ENCODE results near the gene CDH22. TPM values are rescaled to one million over a fixed set of nuclear protein-coding genes. Genes with fewer than 3 reads are reported as not detected.
A peak's percentile ranks its signal among the peaks of the same experiment; 100 is the strongest.

Gene CDH22
- total and polyA plus RNA-seq, 12 donors: 0.04 to 11.0 (median 0.64) TPM

GRCh38 chr20:46228670-46229069 is 79.6 kb downstream of the CDH22 start:
- peaks cover 0 to 49% (median 36%) of the 10 kb centered on the region in 7 donors for H3K27me3 ChIP-seq
- intact Hi-C loops (cut with DNase I): no loop called here

GRCh38 chr20:46227272-46227767 is 81.0 kb downstream of the CDH22 start:
- Histone ChIP-seq H3K27me3 (peaks cover 0 to 49% (median 36%) of the 10 kb centered on the region in 7 donors), H3K4me3 (no peak overlapping the region), H3K4me1 (peaks cover 0 to 16% (median 6%) of the 10 kb centered on the region in 9 donors), H3K27ac (no peak overlapping the region), H3K36me3 (no peaks in the 10 kb centered on the region), H3K9me3 (no peaks in the 10 kb centered on the region)
- no peak for TF ChIP-seq CTCF (IDR thresholded peaks at IDR 0.05)
- ATAC-seq: no peak
- intact Hi-C loops (cut with DNase I): no loop called here
- WGBS, 2 donors: 54 to 58% methylated on average over 33 of the region's 33 CpGs
- DNase-seq: no peak

More at GRCh38 chr20:46228670-46229069, 79.6 kb downstream of the CDH22 start:
- no peaks in the 10 kb centered on the region for H3K36me3 ChIP-seq
- no peak overlapping the region for H3K4me3 ChIP-seq
- peaks cover 0 to 4% (median 0%) of the 10 kb centered on the region in 9 donors for H3K4me1 ChIP-seq
- no peak for TF ChIP-seq CTCF (IDR thresholded peaks at IDR 0.05)
- 54 to 62% methylated on average over 8 of the region's 8 CpGs for WGBS, 2 donors
- H3K27ac ChIP-seq: no peak overlapping the region
- H3K9me3 ChIP-seq: no peaks in the 10 kb centered on the region
- ATAC-seq: no peak
- DNase-seq: no peak

DNA sequence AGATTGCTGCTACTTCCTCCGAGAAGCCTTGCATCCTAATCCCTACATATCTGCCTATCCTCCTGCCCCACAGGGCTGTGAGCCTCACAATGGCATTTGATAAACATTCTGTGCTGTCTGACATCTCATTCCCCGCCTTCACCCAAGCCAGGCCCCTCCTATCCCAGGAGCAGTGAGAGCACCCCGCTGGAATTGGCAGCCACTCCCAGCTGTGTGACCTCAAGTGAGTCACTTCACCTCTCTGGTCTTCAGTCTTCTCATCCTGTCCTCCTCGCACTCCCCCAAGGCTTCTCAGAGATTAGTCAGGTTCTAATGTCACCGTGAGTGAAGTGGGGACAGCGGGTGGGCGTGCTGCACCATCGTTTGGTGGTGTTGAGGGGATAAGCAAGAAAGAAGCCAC is 81.7 kb downstream of the CDH22 start:
- peaks cover 0 to 23% (median 9%) of the 10 kb centered on the region in 9 donors for H3K4me1 ChIP-seq
- DNase-seq: no peak
- H3K27ac ChIP-seq: no peak overlapping the region
- WGBS, 2 donors: 31 to 35% methylated on average over 8 of the region's 8 CpGs
- peaks cover 0 to 49% (median 33%) of the 10 kb centered on the region in 7 donors for H3K27me3 ChIP-seq
- ATAC-seq: no peak
- no peaks in the 10 kb centered on the region for H3K9me3 ChIP-seq
- TF ChIP-seq CTCF (IDR thresholded peaks at IDR 0.05): no peak
- H3K4me3 ChIP-seq: no peak overlapping the region
- no peaks in the 10 kb centered on the region for H3K36me3 ChIP-seq
- intact Hi-C loops (cut with DNase I): no loop called here

GRCh38 chr20:46222521-46223007 is 85.7 kb downstream of the CDH22 start:
- H3K4me3 ChIP-seq: no peak overlapping the region
- H3K27me3 ChIP-seq: peaks cover 0 to 36% (median 20%) of the 10 kb centered on the region in 7 donors
- ATAC-seq: peak; percentile 90 to 99 (median 94)
- peak; percentile 76 to 77 for DNase-seq
- H3K4me1 ChIP-seq: peaks cover 0 to 27% (median 9%) of the 10 kb centered on the region in 9 donors
- no peaks in the 10 kb centered on the region for H3K9me3 ChIP-seq
- intact Hi-C loops (cut with DNase I): no loop called here
- no peaks in the 10 kb centered on the region for H3K36me3 ChIP-seq
- TF ChIP-seq CTCF (IDR thresholded peaks at IDR 0.05): no peak
- WGBS, 2 donors: 5 to 21% methylated on average over 14 of the region's 14 CpGs
- H3K27ac ChIP-seq: peak overlapping the region; percentile 71 to 91 (median 86)

Measured in heart right ventricle (tissue), 16 donors.